GM18505 (cell line): ENCODE data around the gene MASP2.
"Not testable (repeated sequence)": the region's sequence is repeated elsewhere in the genome, so short reads cannot be mapped to it uniquely, and the experiment has no call there.

ENCODE experiments used
- ATAC-seq: cut with Tn5 transposase; IDR thresholded peaks from one replicate; pipeline ENCODE4 v1.9.1; 2021; ENCODE audit not compliant: unreplicated experiment
- POLR2A ChIP-seq: IDR thresholded peaks from 4 replicates; pipeline ENCODE4 v1.6.1; 2011; ENCODE audit warnings: borderline replicate concordance; ENCODE audit not compliant: insufficient read depth, insufficient read length; ENCODE audit errors: extremely low read depth

MASP2 gene

DNA sequence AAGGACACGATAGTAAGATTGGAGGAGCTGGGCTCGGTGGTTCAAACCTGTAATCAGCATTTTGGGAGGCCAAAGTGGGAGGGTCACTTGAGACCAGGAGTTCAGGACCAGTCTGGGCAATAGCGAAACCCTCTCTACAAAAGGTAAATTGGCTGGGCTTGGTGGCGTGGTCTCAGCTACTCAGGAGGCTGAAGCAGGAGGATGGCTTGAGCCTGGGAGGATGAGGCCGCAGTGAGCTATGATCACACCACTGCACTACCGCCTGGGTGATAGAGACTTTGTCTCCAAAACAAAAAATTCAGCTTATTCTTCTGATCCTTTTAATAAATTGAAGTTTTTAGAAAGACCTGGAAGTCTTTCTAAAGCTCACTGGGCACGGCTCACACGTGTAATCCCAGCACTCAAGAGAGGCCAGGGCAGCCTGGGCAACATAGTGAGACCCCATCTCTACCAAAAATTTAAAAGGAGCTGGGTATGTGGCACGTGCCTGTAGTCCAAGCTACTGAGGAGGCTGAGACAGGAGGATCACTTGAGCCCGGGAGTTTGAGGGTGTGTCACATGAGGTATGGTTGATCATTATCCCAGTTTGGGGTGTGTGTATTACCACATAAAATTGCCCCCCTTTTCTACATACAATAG lies 15.3 kb downstream of the MASP2 start:
- TF ChIP-seq POLR2A: no peak
- no peak for ATAC-seq

DNA sequence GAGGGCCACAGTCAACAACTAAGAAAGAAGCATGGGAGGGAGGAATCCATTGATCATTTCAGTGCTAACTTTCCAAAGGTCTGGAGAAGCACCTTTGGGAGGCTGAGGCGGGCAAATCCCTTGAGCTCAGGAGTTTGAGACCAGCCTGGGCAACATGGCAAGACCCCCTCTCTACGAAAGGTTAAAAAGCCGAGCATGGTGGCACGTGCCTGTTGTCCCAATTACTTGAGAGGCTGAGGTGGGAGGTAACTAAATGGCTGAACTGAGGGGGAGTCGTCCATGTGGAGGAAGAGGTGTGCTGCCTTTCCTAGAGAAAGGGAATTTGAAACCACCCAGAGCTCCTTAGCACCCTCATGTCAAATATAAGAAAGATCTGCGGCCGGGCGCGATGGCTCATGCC lies 16.2 kb downstream of the MASP2 start:
- ATAC-seq: no peak
- TF ChIP-seq POLR2A: no peak

GRCh38 chr1:11028018-11028417 lies 19.0 kb downstream of the MASP2 start:
- no peak for ATAC-seq
- no peak for TF ChIP-seq POLR2A

DNA sequence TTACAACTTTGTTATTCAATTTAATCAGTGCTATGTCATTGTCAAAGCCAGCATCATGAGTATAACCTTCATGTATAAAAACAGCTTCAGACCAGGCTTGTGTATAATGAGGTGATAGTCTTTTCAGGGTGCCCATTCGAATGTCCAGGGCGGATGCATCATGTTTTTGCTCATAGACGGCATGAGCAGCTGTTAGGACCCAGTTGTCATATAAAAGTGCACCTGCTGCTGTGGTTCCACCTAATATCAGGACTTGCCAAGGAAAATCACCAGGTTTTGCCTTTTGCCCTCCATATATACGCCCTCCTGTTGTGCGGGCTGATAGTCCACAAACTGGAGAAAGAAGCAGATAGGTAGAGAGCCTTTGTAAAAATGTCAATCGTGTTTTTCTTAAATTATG lies 19.7 kb downstream of the MASP2 start:
- TF ChIP-seq POLR2A: no peak
- no peak for ATAC-seq

DNA sequence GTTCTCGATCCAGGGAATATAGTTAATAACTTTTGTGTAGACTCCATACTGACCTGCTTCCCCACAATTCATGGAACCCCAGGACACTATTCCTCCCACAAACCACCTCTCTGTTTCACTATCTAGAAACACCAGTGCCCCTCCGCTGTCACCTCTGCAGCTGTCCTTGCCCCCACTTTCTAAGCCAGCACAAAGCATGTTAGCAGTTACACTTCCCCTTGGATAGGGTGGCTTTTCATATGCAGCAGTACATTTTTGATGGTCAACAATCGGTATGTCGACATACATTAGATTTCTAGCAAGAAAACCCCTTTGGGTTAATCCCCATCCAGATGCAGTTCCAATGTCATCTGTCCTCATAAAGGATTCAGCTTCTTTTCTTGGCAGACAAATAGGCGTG lies 20.1 kb downstream of the MASP2 start:
- TF ChIP-seq POLR2A: no peak
- ATAC-seq: no peak

DNA sequence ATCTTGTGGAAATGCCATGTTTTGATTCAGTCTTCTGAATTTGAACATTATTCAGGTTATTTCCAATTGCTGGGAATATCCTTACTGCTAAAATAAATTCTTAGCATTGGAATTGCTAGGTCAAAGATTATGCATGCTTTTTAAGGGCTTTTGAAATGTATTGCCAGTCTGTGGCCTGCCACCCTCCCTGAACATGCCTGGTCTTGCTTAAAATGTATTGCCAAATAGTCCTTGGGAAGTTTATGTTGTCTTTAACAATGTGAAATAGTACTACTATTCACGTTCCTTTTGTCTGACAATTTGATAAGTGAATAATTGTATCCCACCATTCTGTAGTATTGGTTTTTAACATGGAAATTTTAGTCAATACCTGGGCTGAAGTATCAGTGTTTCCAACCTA lies 21.0 kb downstream of the MASP2 start:
- no peak for ATAC-seq
- TF ChIP-seq POLR2A: no peak

DNA sequence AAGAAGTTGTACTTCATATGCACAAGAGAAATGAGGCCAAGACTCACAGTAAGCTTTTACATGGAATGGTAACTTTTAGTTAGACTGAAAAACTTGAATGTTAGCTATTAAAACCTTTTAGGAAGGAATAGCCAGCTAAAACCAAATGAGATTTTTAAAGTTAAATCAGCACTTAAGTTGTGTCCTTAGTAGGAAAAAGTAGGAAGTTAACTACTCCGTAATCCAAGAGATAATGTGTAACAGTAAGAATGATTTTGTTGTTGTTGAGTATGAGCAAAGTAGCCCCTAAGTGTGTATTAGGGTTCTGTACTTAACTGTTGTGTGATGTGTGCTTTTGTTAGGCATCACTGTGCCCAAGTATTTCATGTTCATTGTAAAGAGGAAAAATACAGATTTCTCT lies 21.4 kb downstream of the MASP2 start:
- TF ChIP-seq POLR2A: no peak
- no peak for ATAC-seq

DNA sequence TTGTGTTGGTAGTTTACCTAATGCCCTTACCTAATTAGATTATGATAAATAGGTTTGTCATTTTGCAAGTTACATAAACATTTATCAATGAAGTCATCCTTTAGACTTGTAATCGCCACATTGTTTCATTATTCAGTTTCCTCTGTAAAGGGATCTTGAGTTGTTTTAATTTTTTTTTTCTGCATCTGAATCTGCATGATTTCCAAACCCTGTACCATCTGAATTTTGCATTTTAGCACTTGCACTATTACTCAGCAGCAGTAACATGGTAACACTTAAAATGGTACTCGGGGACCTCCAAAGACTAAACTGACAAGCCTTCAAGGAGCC lies 22.2 kb downstream of the MASP2 start:
- no peak for TF ChIP-seq POLR2A
- ATAC-seq: no peak

DNA sequence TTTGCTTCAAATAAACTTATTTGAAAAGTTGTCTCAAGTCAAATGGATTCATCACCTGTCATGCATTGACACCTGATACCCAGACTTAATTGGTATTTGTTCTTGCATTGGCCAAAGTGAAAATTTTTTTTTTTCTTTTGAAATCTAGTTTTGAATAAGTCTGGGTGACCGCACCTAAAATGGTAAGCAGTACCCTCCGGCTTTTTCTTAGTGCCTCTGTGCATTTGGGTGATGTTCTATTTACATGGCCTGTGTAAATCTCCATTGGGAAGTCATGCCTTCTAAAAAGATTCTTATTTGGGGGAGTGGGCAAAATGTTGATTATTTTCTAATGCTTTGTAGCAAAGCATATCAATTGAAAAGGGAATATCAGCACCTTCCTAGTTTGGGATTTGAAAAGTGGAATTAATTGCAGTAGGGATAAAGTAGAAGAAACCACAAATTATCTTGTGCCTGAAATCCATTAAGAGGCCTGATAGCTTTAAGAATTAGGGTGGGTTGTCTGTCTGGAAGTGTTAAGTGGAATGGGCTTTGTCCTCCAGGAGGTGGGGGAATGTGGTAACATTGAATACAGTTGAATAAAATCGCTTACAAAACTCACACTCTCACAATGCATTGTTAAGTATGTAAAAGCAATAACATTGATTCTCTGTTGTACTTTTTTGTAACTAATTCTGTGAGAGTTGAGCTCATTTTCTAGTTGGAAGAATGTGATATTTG lies 22.7 kb downstream of the MASP2 start:
- no peak for TF ChIP-seq POLR2A
- no peak for ATAC-seq

- no peak for ATAC-seq
- TF ChIP-seq POLR2A: no peak
Measured at GRCh38 chr1:11023201-11023600, 23.8 kb downstream of the MASP2 start.

- no peak for TF ChIP-seq POLR2A
- ATAC-seq: no peak
Measured at GRCh38 chr1:11019971-11020370, 27.1 kb downstream of the MASP2 start.

DNA sequence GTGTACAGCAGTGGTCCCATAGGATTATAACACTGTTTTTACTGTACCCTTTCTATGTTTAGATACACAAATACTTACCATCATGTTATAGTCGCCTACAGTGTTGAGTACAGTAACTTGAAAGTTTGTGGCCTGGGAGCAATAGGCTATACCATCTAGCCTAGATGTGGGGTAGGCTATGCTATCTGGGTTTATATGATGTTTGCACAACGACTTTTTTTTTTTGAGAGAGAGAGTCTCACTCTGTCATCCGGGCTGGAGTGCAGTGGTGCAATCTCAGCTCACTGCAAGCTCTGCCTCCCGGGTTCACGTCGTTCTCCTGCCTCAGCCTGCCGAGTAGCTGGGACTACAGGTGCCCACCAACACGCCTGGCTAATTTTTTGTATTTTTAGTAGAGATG lies 27.7 kb downstream of the MASP2 start:
- ATAC-seq: not testable (repeated sequence)

DNA sequence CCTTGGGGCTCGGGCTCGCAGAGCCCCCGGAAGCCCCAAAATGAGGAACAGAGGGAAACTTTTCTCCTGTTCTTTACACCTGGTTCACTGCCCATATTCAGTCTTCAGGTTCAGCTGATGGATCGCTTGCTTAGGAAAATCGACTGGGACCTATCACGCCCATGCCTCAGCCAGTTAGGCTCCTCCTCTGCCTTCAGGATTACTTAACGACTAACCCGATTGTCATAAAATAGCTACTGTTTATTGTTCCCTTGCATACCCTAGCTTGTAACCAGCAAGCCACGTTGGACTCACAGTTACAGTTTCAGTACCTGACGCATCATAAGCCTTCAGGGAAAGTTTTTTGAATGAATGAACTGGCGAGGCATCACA lies 33.9 kb downstream of the MASP2 start:
- ATAC-seq: no peak

GRCh38 chr1:11012260-11013159 lies 34.5 kb downstream of the MASP2 start, which contains the start of gene TARDBP:
Gene TARDBP, plus strand, starts transcription at chr1:11012654. Its CDS starts 1,074 bp downstream, at chr1:11013728.
- TF ChIP-seq POLR2A: peak; percentile 90

More for the DNA sequence above, 33.9 kb downstream of the MASP2 start:
- TF ChIP-seq POLR2A: no peak

More at GRCh38 chr1:11012260-11013159, 34.5 kb downstream of the MASP2 start, which contains the start of gene TARDBP:
- ATAC-seq: peak; percentile 83
